ENCODE results near the gene PPP2CA.

PPP2CA gene

GRCh38 chr5:134146651-134147518, 79.0 kb downstream of the PPP2CA start:
- ATAC-seq = no peak
- no peak for TF ChIP-seq GLIS3 (CRISPR knock-in tag; IDR thresholded peaks at IDR 0.05)
- no peak for TF ChIP-seq ZFP30 (CRISPR knock-in tag; IDR thresholded peaks at IDR 0.05)
- TF ChIP-seq ZNF565 (CRISPR knock-in tag; conservative IDR thresholded peaks at IDR 0.05; ENCODE audit: low read depth) = no peak
- TF ChIP-seq CSDC2 (CRISPR knock-in tag; IDR thresholded peaks at IDR 0.05) = no peak
- TF ChIP-seq SNAI2 (CRISPR knock-in tag; IDR thresholded peaks at IDR 0.05) = no peak
- no peak for TF ChIP-seq TOX (CRISPR knock-in tag; IDR thresholded peaks at IDR 0.05; ENCODE audit: borderline replicate concordance)
- TF ChIP-seq, protein P1, sequence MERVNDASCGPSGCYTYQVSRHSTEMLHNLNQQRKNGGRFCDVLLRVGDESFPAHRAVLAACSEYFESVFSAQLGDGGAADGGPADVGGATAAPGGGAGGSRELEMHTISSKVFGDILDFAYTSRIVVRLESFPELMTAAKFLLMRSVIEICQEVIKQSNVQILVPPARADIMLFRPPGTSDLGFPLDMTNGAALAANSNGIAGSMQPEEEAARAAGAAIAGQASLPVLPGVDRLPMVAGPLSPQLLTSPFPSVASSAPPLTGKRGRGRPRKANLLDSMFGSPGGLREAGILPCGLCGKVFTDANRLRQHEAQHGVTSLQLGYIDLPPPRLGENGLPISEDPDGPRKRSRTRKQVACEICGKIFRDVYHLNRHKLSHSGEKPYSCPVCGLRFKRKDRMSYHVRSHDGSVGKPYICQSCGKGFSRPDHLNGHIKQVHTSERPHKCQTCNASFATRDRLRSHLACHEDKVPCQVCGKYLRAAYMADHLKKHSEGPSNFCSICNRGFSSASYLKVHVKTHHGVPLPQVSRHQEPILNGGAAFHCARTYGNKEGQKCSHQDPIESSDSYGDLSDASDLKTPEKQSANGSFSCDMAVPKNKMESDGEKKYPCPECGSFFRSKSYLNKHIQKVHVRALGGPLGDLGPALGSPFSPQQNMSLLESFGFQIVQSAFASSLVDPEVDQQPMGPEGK (CRISPR knock-in tag; IDR thresholded peaks at IDR 0.05; ENCODE audit: borderline replicate concordance) = no peak
- TF ChIP-seq ZNF70 (CRISPR knock-in tag; IDR thresholded peaks at IDR 0.05) = no peak
- TF ChIP-seq ZC3H10 (CRISPR knock-in tag; IDR thresholded peaks at IDR 0.05) = no peak
- no peak for TF ChIP-seq BACH2 (CRISPR knock-in tag; IDR thresholded peaks at IDR 0.05; ENCODE audit: borderline replicate concordance)
- no peak for TF ChIP-seq TCF4 (CRISPR knock-in tag; IDR thresholded peaks at IDR 0.05; ENCODE audit: borderline replicate concordance)
- no peak for TF ChIP-seq ZNF8 (CRISPR knock-in tag; IDR thresholded peaks at IDR 0.05)
- no peak for TF ChIP-seq PPARA (CRISPR knock-in tag; IDR thresholded peaks at IDR 0.05; ENCODE audit: borderline replicate concordance)
- no peak for TF ChIP-seq ESRRG (CRISPR knock-in tag; IDR thresholded peaks at IDR 0.05)
- no peak for TF ChIP-seq CREB5 (CRISPR knock-in tag; IDR thresholded peaks at IDR 0.05; ENCODE audit: low read depth)
- no peak for TF ChIP-seq ISL1 (CRISPR knock-in tag; IDR thresholded peaks at IDR 0.05)
- TF ChIP-seq ZFP3 (CRISPR knock-in tag; IDR thresholded peaks at IDR 0.05) = no peak

GRCh38 chr5:134145779-134146581, 79.9 kb downstream of the PPP2CA start:
- peak; percentile 89 for ATAC-seq
- TF ChIP-seq BACH2 (CRISPR knock-in tag; IDR thresholded peaks at IDR 0.05; ENCODE audit: borderline replicate concordance) = no peak
- TF ChIP-seq CSDC2 (CRISPR knock-in tag; IDR thresholded peaks at IDR 0.05) = no peak
- no peak for TF ChIP-seq TCF4 (CRISPR knock-in tag; IDR thresholded peaks at IDR 0.05; ENCODE audit: borderline replicate concordance)
- TF ChIP-seq CSRNP3 (CRISPR knock-in tag; IDR thresholded peaks at IDR 0.05) = no peak
- TF ChIP-seq ZNF8 (CRISPR knock-in tag; IDR thresholded peaks at IDR 0.05) = no peak
- TF ChIP-seq, protein P1 (CRISPR knock-in tag; IDR thresholded peaks at IDR 0.05; ENCODE audit: borderline replicate concordance) = no peak
- no peak for TF ChIP-seq PPARA (CRISPR knock-in tag; IDR thresholded peaks at IDR 0.05; ENCODE audit: borderline replicate concordance)
- no peak for TF ChIP-seq RARB (CRISPR knock-in tag; IDR thresholded peaks at IDR 0.05)
- no peak for TF ChIP-seq TOX (CRISPR knock-in tag; IDR thresholded peaks at IDR 0.05; ENCODE audit: borderline replicate concordance)
- no peak for TF ChIP-seq ZNF70 (CRISPR knock-in tag; IDR thresholded peaks at IDR 0.05)
- no peak for TF ChIP-seq ZC3H10 (CRISPR knock-in tag; IDR thresholded peaks at IDR 0.05)
- no peak for TF ChIP-seq CREB5 (CRISPR knock-in tag; IDR thresholded peaks at IDR 0.05; ENCODE audit: low read depth)
- TF ChIP-seq ZNF565 (CRISPR knock-in tag; conservative IDR thresholded peaks at IDR 0.05; ENCODE audit: low read depth) = no peak
- TF ChIP-seq ARNTL (CRISPR knock-in tag; IDR thresholded peaks at IDR 0.05; ENCODE audit: borderline replicate concordance, low read depth) = no peak
- TF ChIP-seq ESRRG (CRISPR knock-in tag; IDR thresholded peaks at IDR 0.05) = no peak
- TF ChIP-seq ISL1 (CRISPR knock-in tag; IDR thresholded peaks at IDR 0.05) = no peak

Measured in SK-N-SH treated with all-trans-retinoic acid at 6 μM for 48 hours (cell line).